Activated naive CD8-positive, alpha-beta T cell treated with anti-CD3 and anti-CD28 coated beads, Interleukin-2, amount 50 U/mL, for 24 hours (primary cell): ENCODE results near the gene C1QA.

Experiments
- ATAC-seq: fragments of 150-1000 bp; cut with Tn5 transposase; one replicate; pipeline ENCODE4 v1.10.0; 2021
- DNase-seq: peaks from one replicate; pipeline ENCODE4 v3.0.0; 2021
- H3K27ac Mint-ChIP-seq: one replicate; pipeline ENCODE4 v1.8.0; 2021; ENCODE audit warnings: mild to moderate bottlenecking, mixed read lengths
- H3K27me3 Mint-ChIP-seq: one replicate; pipeline ENCODE4 v1.8.0; 2021; ENCODE audit warnings: mixed read lengths
- H3K36me3 Mint-ChIP-seq: one replicate; pipeline ENCODE4 v1.8.0; 2021; ENCODE audit warnings: low read depth, mixed read lengths
- H3K4me1 Mint-ChIP-seq: one replicate; pipeline ENCODE4 v1.8.0; 2021; ENCODE audit warnings: mixed read lengths
- H3K4me3 Mint-ChIP-seq: one replicate; pipeline ENCODE4 v1.8.0; 2021; ENCODE audit warnings: mild to moderate bottlenecking, moderate library complexity, mixed read lengths
- H3K9me3 Mint-ChIP-seq: one replicate; pipeline ENCODE4 v1.8.0; 2021; ENCODE audit warnings: mixed read lengths

Gene C1QA

DNA sequence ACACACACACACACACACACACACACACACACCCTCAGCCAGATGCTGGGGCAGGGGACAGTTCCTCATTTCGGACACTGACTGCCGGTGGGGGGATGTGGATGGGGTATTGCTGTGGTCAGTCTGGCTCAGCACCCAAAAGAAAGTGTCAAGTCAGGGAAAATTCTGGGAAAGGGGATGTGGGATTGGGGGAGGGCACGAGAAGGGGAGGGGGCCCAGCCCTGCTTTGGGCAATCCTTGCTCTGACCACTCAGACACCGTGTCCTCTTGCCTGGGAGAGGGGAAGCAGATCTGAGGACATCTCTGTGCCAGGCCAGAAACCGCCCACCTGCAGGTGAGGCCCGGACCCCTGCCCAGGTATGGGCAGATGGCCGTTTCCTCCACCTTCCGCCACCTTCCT lies 7.0 kb downstream of the C1QA start, which contains the start of gene C1QC:
Gene C1QC, plus strand, starts transcription at position 253 of the 400 bp plus-strand sequence. CDS start 391 bp downstream, outside the sequence.
- H3K27ac Mint-ChIP-seq: no peak within 1 kb of the TSS
- DNase-seq (no peak), ATAC-seq (no peak)
- H3K36me3 Mint-ChIP-seq: no peaks in the 10 kb centered on the region
- no peaks in the 10 kb centered on the region for H3K4me1 Mint-ChIP-seq
- H3K27me3 Mint-ChIP-seq: peaks cover 11% of the 10 kb centered on the region
- no peaks in the 10 kb centered on the region for H3K9me3 Mint-ChIP-seq
- H3K4me3 Mint-ChIP-seq: no peak within 1 kb of the TSS

DNA sequence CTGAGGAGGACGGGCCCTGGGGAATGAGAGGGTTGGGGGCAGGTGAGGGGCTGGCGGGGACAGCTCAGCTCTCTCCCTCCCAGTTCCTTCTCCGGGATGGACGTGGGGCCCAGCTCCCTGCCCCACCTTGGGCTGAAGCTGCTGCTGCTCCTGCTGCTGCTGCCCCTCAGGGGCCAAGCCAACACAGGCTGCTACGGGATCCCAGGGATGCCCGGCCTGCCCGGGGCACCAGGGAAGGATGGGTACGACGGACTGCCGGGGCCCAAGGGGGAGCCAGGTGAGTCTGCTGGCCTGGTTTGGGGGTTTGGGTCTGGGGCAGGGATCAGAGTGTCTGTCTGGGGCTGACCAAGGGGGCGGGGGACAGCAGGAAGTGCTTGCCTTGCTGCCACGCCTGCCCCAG lies 7.5 kb downstream of the C1QA start:
- Mint-ChIP-seq H3K9me3 (no peaks in the 10 kb centered on the region), H3K4me3 (no peak overlapping the region), H3K36me3 (no peaks in the 10 kb centered on the region), H3K27me3 (peaks cover 11% of the 10 kb centered on the region), H3K27ac (no peak overlapping the region), H3K4me1 (no peaks in the 10 kb centered on the region)
- DNase-seq: no peak
- ATAC-seq: no peak

DNA sequence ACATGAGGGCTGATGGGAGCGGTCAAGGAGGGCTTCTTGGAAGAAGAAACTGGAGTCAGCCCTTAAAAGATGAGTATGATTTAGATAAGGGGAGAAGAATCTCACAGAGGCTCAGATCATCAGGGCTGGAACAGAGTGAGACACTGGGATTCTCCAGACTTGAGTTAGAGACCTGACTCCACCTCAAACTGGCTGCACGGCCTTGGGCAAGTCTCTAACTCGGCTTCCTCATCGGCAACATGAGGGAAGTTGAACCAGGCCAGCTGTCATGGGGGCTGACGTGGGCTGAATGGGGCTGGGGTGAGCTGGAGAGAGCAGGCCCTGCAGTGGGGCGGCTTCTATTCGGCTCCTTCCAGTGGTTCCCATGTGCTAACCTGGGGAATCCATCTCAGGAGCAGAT lies 9.5 kb downstream of the C1QA start:
- ATAC-seq (no peak), DNase-seq (no peak)
- H3K27me3 Mint-ChIP-seq: peaks cover 10% of the 10 kb centered on the region
- no peak overlapping the region for H3K4me3 Mint-ChIP-seq
- H3K27ac Mint-ChIP-seq: no peak overlapping the region
- no peaks in the 10 kb centered on the region for H3K4me1 Mint-ChIP-seq
- no peaks in the 10 kb centered on the region for H3K9me3 Mint-ChIP-seq
- no peaks in the 10 kb centered on the region for H3K36me3 Mint-ChIP-seq

DNA sequence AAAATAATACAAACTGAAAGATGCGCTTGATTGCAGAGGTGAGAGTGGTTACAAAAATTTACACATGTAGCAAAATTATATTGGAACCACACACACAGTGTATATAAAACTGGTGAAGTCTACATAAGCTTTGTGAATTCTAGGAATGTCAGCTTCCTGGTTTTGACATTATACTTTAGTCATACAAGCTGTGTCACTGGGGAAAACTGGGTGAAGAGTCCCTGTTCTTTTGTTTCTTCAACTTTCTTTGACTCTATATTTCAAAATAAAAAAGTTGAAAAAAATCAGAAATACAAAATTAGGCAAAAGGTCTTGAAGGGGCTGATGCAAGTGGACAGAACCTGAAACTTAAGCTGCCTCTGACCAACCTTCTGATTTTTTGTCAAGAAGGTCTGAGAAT lies 10.0 kb downstream of the C1QA start:
- DNase-seq (no peak), ATAC-seq (no peak)
- Mint-ChIP-seq H3K4me3 (no peak overlapping the region), H3K36me3 (no peaks in the 10 kb centered on the region), H3K27ac (no peak overlapping the region), H3K27me3 (peaks cover 7% of the 10 kb centered on the region), H3K9me3 (no peaks in the 10 kb centered on the region), H3K4me1 (no peaks in the 10 kb centered on the region)

DNA sequence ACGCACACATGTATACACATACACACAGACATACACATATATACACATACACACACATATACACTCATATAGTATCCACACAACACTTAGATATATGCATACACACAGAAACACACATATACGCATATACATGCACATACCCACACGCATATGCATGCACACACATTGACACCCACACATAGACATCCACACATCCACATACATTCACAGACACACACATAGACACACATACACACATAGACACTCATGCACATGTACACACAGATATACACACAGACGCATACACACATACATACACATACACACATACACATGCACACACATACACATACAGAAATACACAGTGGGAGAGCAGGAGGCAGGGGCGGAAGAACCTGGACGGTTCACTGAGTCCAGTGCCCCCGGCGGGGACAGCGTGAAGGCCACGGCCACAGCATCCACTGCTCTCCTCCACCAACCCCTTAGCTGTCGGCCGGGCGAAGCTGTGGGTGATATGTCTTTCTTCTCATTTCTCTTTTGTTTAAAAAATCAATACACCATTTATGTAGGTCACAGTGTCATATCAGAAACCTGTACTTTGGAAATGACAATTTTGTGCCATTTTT lies 13.8 kb downstream of the C1QA start:
- Mint-ChIP-seq H3K4me1 (no peaks in the 10 kb centered on the region), H3K27me3 (peaks cover 2% of the 10 kb centered on the region), H3K4me3 (no peak overlapping the region), H3K36me3 (no peaks in the 10 kb centered on the region), H3K9me3 (no peaks in the 10 kb centered on the region), H3K27ac (no peak overlapping the region)
- ATAC-seq: no peak
- DNase-seq: no peak

DNA sequence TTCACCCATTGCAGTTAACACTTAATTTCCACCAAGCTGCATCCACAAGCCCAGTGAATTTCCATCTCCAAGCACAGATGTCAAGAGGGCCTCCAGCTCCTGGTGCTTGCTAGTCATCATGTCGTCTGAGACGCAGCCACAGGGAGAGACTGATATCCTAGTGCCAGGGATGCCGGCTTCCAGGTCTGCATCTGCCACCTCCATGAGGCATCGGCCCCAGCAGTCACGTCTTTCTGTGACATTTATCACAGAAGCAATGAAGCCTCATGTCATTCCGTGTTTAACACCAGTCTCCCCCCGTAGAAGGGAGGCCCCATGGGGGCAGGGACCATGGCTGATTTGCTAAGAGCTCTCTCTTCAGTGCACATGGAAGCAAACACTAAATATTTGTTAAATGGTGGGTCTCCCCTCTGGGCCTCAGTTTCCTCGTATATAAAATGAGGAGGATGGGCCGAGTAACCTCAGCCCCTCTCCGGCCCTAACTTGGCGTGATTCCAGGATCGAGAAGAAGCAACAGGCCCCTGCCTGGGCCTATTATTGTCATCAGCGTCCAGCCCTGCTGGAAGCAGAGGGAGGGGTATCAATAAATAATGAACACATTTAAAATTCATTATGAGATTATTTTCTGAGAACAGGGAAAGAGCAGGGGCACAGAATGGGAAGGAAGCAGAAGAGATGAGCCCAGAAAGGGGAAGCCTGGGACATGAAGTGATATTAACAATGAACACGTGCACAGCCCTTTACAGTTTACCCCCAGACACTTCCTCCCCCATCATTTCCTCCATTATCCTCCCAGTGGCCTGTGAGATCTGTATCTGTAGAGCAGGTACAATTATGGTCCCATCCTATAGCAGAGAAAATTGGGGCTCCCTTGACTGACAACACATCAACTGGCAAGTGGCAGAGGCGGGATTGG lies 15.8 kb downstream of the C1QA start:
- H3K4me3 Mint-ChIP-seq: no peak overlapping the region
- H3K36me3 Mint-ChIP-seq: no peaks in the 10 kb centered on the region
- no peak overlapping the region for H3K27ac Mint-ChIP-seq
- no peaks in the 10 kb centered on the region for H3K27me3 Mint-ChIP-seq
- H3K4me1 Mint-ChIP-seq: no peaks in the 10 kb centered on the region
- H3K9me3 Mint-ChIP-seq: no peaks in the 10 kb centered on the region
- DNase-seq (no peak), ATAC-seq (no peak)

DNA sequence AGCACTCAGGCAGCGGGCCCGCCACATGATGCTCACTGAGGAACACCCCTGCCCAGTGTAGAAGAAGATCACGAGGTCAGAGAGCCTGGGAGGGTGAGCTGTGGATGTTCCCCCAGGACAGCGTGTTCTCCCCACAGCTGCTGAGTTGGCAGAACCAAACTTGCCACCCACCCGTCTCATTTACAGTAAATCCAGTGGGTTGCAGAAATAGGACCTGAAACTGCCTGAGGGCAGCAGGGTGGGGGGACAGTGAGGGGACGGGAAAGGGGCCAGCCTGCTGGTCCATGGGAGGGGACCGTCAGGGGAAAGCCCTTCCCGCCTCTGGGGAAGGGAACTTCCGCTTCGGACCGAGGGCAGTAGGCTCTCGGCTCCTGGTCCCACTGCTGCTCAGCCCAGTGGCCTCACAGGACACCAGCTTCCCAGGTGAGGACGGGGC lies 16.5 kb downstream of the C1QA start, which contains the start of gene C1QB:
Gene C1QB, plus strand, starts transcription at position 356 of the 436 bp plus-strand sequence. CDS start 6,227 bp downstream, outside the sequence.
- Mint-ChIP-seq H3K4me1 (no peaks in the 10 kb centered on the region), H3K27me3 (no peaks in the 10 kb centered on the region), H3K9me3 (no peaks in the 10 kb centered on the region), H3K27ac (no peak within 1 kb of the TSS), H3K4me3 (no peak within 1 kb of the TSS), H3K36me3 (no peaks in the 10 kb centered on the region)
- ATAC-seq: no peak
- no peak for DNase-seq

DNA sequence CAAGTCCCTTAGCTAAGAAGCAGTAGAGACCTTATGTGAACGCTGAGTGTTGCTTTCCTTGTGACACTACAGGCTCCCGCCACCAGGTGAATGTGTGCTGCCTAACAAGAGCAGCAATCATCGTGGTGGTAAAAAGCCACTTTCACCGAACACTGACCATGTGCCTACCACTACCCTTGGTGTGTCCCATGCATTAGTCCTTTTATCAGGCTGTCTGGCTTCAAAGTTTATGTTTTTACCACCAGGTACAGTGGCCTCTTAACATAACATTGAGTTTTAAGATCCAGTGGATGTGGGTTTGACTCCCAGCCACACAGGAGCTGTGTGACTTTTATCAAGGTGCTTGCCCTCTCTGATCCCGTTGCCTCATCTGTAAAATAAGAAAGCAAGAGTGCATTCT lies 18.3 kb downstream of the C1QA start:
- H3K9me3 Mint-ChIP-seq: no peaks in the 10 kb centered on the region
- H3K27ac Mint-ChIP-seq: no peak overlapping the region
- no peak overlapping the region for H3K4me3 Mint-ChIP-seq
- H3K27me3 Mint-ChIP-seq: peaks cover 9% of the 10 kb centered on the region
- no peaks in the 10 kb centered on the region for H3K36me3 Mint-ChIP-seq
- ATAC-seq (no peak), DNase-seq (no peak)
- no peaks in the 10 kb centered on the region for H3K4me1 Mint-ChIP-seq

DNA sequence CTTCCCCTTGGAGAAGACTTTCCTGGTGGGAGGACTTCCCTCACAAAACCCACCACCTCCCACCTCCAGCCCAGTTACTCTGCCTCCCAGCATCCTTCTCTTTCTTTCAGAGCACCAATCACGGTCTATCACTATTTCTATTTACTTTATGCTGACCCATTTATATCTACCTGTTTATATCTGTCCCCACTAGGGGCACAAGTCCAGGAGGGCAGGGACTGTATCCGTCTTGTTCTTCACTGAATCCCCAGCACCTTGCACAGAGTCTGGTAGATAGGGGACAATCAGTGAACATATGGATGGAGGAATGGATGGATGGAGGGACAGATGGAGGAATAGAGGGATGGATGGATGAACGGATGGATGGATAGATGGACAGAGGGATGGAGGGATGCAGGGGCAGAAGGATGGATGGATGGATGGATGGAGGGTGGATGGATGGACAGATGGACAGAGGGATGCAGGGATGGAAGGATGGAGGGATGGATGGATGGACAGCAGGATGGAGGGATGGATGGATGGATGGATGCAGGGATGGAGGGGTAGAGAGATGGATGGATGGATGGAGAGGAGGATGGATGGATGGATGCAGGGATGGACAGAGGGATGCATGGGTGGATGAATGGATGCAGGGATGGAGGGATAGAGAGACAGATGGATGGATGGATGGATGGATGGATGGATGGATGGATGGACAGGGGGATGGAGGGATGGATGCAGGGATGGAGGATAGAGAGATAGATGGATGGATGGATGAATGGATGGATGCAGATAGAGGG lies 22.1 kb downstream of the C1QA start:
- Mint-ChIP-seq H3K27ac (no peak overlapping the region), H3K4me3 (no peak overlapping the region)
- no peak for DNase-seq

DNA sequence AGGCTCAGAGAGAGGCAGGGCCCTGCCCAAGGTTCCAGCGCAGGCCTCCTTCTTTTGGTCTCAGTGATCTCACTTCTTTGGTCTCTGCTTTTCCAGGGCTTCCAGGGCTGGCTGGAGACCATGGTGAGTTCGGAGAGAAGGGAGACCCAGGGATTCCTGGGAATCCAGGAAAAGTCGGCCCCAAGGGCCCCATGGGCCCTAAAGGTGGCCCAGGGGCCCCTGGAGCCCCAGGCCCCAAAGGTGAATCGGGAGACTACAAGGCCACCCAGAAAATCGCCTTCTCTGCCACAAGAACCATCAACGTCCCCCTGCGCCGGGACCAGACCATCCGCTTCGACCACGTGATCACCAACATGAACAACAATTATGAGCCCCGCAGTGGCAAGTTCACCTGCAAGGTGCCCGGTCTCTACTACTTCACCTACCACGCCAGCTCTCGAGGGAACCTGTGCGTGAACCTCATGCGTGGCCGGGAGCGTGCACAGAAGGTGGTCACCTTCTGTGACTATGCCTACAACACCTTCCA lies 24.4 kb downstream of the C1QA start:
- H3K4me3 Mint-ChIP-seq: no peak overlapping the region
- DNase-seq (no peak), ATAC-seq (no peak)
- peaks cover 15% of the 10 kb centered on the region for H3K27me3 Mint-ChIP-seq
- H3K36me3 Mint-ChIP-seq: no peaks in the 10 kb centered on the region
- no peak overlapping the region for H3K27ac Mint-ChIP-seq
- H3K9me3 Mint-ChIP-seq: no peaks in the 10 kb centered on the region
- no peaks in the 10 kb centered on the region for H3K4me1 Mint-ChIP-seq

More for the DNA sequence above, 22.1 kb downstream of the C1QA start:
- peaks cover 15% of the 10 kb centered on the region for H3K27me3 Mint-ChIP-seq
- no peak for ATAC-seq
- H3K4me1 Mint-ChIP-seq: no peaks in the 10 kb centered on the region
- H3K36me3 Mint-ChIP-seq: no peaks in the 10 kb centered on the region
- H3K9me3 Mint-ChIP-seq: no peaks in the 10 kb centered on the region

DNA sequence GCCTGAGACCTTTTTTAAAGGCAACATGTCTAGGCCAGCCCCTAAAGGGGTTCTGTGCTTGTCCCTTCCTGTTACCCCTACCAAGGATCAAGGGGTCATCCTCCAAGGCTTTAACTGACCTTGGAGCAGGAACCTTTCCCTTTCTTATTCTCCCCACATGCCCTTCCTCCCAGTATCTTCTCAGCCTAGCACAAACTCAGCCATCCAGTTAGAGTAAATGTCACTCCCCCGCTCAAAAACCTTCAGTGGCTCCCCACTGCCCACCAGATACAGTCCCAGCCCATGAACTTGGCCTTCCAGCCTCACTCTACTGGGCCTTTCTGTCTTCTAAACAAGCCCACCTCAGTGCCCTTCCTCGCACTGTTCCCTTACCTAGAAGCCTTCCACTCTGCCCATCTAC lies 25.5 kb downstream of the C1QA start:
- Mint-ChIP-seq H3K27me3 (peaks cover 15% of the 10 kb centered on the region), H3K4me3 (no peak overlapping the region)
- ATAC-seq: no peak

DNA sequence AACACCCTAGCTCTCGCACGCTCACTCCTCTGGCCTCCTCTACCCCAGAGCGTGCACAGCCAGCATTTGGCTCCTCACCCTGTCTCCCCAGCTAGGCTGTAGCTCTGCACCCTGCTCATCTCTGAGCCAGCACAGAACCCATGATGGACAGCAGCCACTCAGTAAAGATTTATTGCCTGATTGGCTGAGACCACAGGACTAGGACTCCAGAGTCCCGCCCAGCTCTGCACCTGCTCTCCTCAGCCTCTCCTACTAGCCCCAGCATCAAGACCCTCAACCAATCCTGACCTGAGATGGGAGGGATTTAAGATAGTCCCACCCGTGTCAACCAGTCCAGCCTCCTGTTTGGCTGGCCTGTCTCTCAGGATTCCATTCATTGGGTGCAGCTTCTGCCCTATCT lies 25.9 kb downstream of the C1QA start:
- H3K4me3 Mint-ChIP-seq: no peak overlapping the region
- H3K27me3 Mint-ChIP-seq: peaks cover 15% of the 10 kb centered on the region
- H3K9me3 Mint-ChIP-seq: no peaks in the 10 kb centered on the region
- H3K27ac Mint-ChIP-seq: no peak overlapping the region
- ATAC-seq (peak; percentile 44), DNase-seq (no peak)
- H3K36me3 Mint-ChIP-seq: no peaks in the 10 kb centered on the region
- no peaks in the 10 kb centered on the region for H3K4me1 Mint-ChIP-seq

More for the DNA sequence above, 25.5 kb downstream of the C1QA start:
- Mint-ChIP-seq H3K9me3 (no peaks in the 10 kb centered on the region), H3K4me1 (no peaks in the 10 kb centered on the region), H3K27ac (no peak overlapping the region), H3K36me3 (no peaks in the 10 kb centered on the region)
- DNase-seq: no peak

DNA sequence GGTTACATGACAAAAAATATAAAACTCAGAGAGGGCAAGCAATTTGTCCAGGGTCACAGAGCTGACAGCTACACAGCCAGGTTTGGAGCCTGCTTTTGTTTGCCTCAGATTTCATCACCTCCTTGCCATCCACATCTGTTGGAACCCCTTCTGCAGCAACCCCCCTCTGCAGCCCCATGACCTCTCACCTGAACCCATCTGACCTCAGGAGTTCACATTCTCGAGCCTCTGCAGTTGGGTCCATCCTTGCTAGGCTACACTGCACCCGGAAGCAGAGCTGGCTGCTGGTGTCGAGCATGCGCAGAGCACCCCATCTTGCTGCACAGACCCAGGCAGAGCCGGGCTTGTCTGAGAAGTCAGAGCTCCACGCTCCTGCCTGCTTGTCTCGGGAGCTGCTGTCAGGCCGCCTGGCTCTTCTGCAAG lies 26.6 kb downstream of the C1QA start:
- DNase-seq: no peak
- no peaks in the 10 kb centered on the region for H3K4me1 Mint-ChIP-seq
- ATAC-seq: no peak
- no peak overlapping the region for H3K4me3 Mint-ChIP-seq
- H3K36me3 Mint-ChIP-seq: no peaks in the 10 kb centered on the region
- H3K27ac Mint-ChIP-seq: no peak overlapping the region
- H3K9me3 Mint-ChIP-seq: no peaks in the 10 kb centered on the region
- H3K27me3 Mint-ChIP-seq: peaks cover 17% of the 10 kb centered on the region

DNA sequence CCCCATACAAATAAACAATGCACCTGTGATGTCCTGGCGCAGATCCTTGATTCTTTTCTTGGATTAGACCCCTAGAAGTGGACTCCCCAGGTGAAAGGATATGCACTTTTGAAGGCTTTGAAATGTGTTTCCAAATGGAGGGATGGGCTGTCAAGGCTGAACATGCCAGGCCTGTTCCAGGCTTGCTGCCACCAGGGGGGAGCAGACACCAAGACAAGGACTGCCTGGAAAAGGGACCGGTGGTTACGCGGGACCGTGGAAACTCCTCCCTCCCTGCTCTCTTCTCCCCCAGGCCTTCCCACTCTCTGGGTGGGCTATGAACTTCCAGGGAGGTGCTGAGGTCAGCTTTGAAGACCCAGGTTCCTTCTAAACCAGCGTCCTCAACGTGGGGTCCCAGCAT lies 29.3 kb downstream of the C1QA start:
- no peaks in the 10 kb centered on the region for H3K36me3 Mint-ChIP-seq
- no peak overlapping the region for H3K4me3 Mint-ChIP-seq
- no peak for DNase-seq
- ATAC-seq: no peak
- no peaks in the 10 kb centered on the region for H3K9me3 Mint-ChIP-seq
- no peak overlapping the region for H3K27ac Mint-ChIP-seq
- peaks cover 13% of the 10 kb centered on the region for H3K27me3 Mint-ChIP-seq
- no peaks in the 10 kb centered on the region for H3K4me1 Mint-ChIP-seq
